Suppressor macrophage treated with lipopolysaccharide for 1 hour (primary cell): Measurements from ENCODE around the gene COL15A1.
"Not testable (repeated sequence)": the region's sequence is repeated elsewhere in the genome, so short reads cannot be mapped to it uniquely, and the experiment has no call there.

ENCODE experiments used
- DNase-seq, 3 donors: peaks; one replicate each; pipeline ENCODE4 v3.0.0-alpha.2; 2020 to 2022

COL15A1 gene

GRCh38 chr9:98943682-98944056, at the start of gene COL15A1:
Gene COL15A1 (plus strand): TSS chr9:98943907. CDS start chr9:98944062, 155 bp downstream.
- peak in 2 of 3 donors; percentile 14 to 41 for DNase-seq

DNA sequence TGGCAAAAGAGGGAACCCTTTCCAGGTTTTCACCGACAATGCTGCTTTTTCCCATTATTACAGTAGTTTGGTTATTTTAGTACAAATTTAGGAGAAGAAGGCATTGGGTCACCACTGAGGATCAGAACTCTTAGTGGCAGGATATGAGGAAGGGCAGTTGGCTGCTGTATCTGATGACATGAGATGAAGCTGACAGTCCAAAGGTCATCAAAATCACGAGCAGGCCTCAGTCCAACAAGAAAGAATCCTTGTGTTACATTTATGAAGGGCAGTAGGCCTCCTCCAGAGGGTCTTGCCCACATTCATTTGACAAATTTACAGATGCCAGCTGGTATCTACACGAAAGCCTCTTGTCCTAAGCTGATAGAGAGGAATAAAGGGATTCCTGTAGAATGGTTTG, 49.5 kb upstream of the COL15A1 start:
- no peak for DNase-seq

- no peak for DNase-seq
Measured at GRCh38 chr9:98894761-98895160, 48.9 kb upstream of the COL15A1 start.

- peak in 2 of 3 donors; percentile 29 to 38 for DNase-seq
Measured at GRCh38 chr9:98896632-98897031, 47.1 kb upstream of the COL15A1 start.

DNA sequence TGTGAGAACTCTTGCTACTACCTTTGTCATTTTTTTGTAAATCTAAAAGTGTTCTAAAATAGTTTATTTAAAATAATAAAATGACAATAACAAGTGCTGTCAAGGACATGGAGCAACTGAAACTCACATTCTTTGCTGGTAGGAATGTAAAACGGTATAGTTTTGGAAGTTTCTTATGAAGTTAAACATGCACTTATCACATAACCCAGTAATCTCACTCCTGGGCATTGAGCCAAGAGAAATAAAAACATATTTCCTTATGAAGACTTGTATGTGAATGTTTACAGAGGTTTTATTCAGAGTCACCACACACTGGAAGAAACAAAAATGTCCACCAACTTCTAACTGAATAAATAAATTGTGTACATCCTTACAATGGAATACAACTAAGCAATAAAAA, 46.0 kb upstream of the COL15A1 start:
- no peak for DNase-seq

- DNase-seq: peak; percentile 63 to 68 (median 66)
Measured at GRCh38 chr9:98899408-98900056, 44.2 kb upstream of the COL15A1 start.

DNA sequence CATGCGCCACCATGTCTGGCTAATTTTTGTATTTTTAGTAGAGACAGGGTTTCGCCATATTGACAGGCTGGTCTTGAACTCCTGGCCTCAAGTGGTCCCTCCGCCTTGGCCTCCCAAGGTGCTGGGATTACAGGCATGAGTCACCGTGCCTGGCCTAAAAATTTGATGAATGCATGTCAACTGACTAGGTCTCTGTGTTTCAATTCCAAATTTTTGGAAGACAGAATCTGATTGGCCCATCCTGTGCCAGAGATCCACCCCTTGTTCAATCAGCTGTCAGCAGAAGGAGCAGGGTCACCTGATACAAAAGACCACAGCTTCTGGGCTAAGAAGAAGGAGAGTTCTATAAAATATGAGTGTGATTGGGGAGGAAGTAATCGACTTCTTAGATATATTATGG, 43.5 kb upstream of the COL15A1 start:
- DNase-seq: no peak

GRCh38 chr9:98900725-98901124, 43.0 kb upstream of the COL15A1 start:
- no peak for DNase-seq

DNA sequence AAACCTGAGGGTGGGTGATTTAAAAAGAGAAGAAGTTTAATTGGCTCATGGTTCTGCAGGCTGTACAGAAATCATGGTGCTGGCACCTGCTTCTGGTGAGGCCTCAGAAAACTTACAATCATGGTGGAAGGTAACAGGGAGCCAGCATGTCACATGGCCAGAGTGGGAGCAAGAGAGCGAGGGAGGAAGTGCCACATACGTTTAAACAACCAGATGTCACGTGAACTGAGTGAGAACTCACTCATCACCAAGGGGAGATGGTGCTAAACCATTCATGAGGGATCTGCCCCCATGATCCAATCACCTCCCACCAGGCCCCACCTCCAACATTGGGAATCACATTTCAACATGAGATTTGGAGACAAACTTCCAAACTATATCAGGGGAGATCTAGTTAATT, 41.9 kb upstream of the COL15A1 start:
- DNase-seq: not testable (repeated sequence)

- DNase-seq: no peak
Measured at GRCh38 chr9:98902516-98902915, 41.2 kb upstream of the COL15A1 start.

GRCh38 chr9:98902925-98903324, 40.8 kb upstream of the COL15A1 start:
- DNase-seq: no peak

GRCh38 chr9:98903961-98904411, 39.7 kb upstream of the COL15A1 start:
- no peak for DNase-seq

- DNase-seq: no peak
Measured at GRCh38 chr9:98905015-98905414, 38.7 kb upstream of the COL15A1 start.

- DNase-seq: no peak
Measured at GRCh38 chr9:98906273-98907040, 37.2 kb upstream of the COL15A1 start.

- DNase-seq: no peak
Measured at GRCh38 chr9:98907055-98907454, 36.7 kb upstream of the COL15A1 start.

GRCh38 chr9:98908897-98909634, 34.6 kb upstream of the COL15A1 start:
- no peak for DNase-seq

DNA sequence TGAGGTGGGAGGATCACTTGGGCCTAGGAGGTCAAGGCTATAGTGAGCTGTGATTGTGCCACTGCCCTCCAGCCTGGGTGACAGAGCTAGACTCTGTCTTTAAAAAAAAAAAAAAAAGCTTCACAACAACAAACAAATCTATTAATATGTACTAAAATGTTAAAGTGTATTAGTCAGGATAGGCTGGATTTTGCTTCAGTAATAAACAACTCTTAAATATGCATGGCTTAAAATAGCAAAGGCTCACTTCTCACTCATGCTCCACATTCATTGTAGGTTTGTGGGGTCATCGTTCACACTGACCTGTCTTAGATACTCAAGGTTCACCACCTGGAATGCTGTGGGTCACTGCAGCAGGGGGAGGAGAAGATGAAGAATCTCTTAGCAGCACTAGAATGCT, 33.8 kb upstream of the COL15A1 start:
- no peak for DNase-seq

- no peak for DNase-seq
Measured at GRCh38 chr9:98911042-98911441, 32.7 kb upstream of the COL15A1 start.

DNA sequence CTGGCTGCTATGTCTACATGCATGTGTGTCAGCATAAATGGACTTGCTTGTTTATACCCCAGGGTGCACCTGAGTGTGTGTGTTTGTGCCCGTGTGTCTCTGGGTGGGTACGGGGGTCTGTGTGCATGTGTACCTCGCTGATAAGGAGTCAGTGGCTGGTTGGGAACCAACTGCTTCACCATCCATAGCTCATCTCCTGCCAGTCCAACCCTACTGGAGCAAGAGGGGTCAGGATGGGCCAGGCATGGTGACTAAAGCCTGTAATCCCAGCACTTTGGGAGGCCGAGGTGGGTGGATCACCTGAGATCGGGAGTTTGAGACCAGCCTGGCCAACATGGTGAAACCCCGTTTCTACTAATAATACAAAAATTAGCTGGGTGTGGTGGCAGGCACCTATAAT, 32.0 kb upstream of the COL15A1 start:
- not testable (repeated sequence) for DNase-seq

DNA sequence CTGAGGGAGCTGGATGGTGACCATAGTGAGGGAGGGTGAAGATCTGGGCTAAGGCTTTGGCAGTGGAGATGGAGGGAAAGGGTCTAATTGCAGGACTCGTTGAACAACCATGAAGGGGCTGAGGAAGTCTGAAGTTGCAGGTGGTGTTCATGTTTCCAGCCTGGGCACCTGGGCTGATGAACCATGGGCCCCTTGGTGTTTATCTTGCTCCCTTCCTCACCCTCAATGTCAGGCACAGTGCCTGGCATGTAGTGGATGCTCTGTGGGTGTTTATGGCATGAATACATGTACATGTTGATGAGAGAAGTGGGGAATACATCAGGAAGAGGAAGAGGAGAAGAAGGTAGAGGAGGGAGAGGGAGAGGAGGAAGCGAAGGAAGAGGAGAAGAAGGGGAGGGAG, 31.3 kb upstream of the COL15A1 start:
- DNase-seq: no peak

GRCh38 chr9:98913044-98913443, 30.7 kb upstream of the COL15A1 start:
- DNase-seq: no peak

GRCh38 chr9:98913705-98914104, 30.0 kb upstream of the COL15A1 start:
- DNase-seq: no peak

DNA sequence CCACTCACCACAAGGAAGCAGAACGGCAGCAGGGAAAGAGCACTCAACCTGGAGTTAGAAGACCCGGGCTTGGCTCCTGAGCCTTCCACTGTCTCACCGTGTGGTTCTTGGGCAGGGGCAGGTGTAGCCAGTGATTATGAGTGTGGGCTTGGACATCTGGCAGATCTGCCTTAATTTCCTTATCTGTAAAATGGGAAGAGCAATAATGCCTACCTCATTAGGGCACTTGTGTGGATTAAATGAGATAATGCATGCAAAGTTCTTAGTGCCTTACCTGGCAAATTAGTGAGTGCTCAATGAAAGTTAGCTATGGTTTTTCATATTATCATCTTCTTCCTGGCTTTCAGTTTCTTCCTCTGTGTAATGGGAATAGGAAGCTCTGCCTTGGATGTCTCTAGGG, 28.1 kb upstream of the COL15A1 start:
- no peak for DNase-seq

GRCh38 chr9:98916660-98917059, 27.0 kb upstream of the COL15A1 start:
- DNase-seq: no peak
